Measurements from ENCODE around the gene LRRC9.

Gene LRRC9

DNA sequence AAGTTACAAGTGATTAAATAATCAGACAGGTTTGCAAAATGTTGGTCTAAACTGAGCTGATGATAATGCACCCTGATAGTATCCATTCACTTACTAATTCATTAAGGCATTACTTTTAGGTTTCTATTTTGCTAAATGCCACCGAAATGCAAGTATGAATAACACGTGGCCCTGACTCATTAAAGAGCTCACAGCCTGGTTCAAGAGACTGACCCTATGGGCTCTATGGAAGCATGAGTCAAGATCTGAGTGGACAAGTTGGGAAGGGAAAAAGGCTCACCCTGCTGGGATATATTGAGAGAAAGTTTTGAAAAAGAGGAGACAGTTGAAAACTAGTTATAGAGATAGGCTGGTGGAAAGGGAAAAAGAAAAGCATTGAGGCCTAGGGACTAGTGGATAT lies 14.8 kb upstream of the LRRC9 start:
- Histone ChIP-seq H3K27me3 (ENCODE audit: insufficient read depth, low read length, poor library complexity, severe bottlenecking) (no peaks in the 10 kb centered on the region), H3K4me1 (ENCODE audit: insufficient read depth, low read length, poor library complexity, severe bottlenecking) (no peaks in the 10 kb centered on the region), H3K4me3 (ENCODE audit: low read length, poor library complexity, severe bottlenecking) (no peak overlapping the region), H3K79me2 (ENCODE audit: insufficient read depth, low read length) (no peaks in the 10 kb centered on the region), H3K9me2 (replicated peaks; ENCODE audit: low read depth, low read length) (no peaks in the 10 kb centered on the region), H4K20me1 (ENCODE audit: insufficient read depth, low read length, poor library complexity, severe bottlenecking) (no peaks in the 10 kb centered on the region), H2AFZ (ENCODE audit: low read length) (no peak overlapping the region; the same call in 1 of the 2 replicates), H3K9me3 (ENCODE audit: insufficient read depth, low read depth, low read length) (no peaks in the 10 kb centered on the region), H3K4me2 (ENCODE audit: low read depth, low read length, poor library complexity, severe bottlenecking) (no peak overlapping the region), H3K36me3 (ENCODE audit: insufficient read depth, low read length) (no peaks in the 10 kb centered on the region), H3F3A (ENCODE audit: low read depth) (no peaks in the 10 kb centered on the region), H3K9ac (ENCODE audit: low read depth, low read length, poor library complexity, severe bottlenecking) (no peak overlapping the region)
- TF ChIP-seq EZH2phosphoT487 (IDR thresholded peaks at IDR 0.05; ENCODE audit: borderline replicate concordance): no peak
- TF ChIP-seq, protein P1, sequence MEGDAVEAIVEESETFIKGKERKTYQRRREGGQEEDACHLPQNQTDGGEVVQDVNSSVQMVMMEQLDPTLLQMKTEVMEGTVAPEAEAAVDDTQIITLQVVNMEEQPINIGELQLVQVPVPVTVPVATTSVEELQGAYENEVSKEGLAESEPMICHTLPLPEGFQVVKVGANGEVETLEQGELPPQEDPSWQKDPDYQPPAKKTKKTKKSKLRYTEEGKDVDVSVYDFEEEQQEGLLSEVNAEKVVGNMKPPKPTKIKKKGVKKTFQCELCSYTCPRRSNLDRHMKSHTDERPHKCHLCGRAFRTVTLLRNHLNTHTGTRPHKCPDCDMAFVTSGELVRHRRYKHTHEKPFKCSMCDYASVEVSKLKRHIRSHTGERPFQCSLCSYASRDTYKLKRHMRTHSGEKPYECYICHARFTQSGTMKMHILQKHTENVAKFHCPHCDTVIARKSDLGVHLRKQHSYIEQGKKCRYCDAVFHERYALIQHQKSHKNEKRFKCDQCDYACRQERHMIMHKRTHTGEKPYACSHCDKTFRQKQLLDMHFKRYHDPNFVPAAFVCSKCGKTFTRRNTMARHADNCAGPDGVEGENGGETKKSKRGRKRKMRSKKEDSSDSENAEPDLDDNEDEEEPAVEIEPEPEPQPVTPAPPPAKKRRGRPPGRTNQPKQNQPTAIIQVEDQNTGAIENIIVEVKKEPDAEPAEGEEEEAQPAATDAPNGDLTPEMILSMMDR (conservative IDR thresholded peaks at IDR 0.05; ENCODE audit: low read length): no peak

DNA sequence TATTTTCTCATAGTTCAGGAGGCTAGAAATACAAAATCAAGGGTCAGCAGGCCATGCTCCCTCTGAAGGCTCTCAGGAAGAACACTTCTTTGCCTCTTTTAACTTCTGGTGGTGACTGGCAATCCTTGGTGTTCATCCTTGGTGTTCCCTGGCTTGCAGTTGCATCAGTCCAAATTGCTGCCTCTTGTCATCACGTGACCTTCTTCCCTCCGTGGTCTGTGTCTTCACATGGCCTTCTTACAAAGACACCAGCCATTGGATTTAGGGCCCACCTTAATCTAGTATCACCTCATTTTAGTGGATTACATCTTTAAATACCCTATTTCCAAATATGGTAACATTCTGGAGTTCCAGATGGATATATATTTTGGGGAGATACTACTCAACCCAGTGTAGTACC lies 7.5 kb upstream of the LRRC9 start:
- Histone ChIP-seq H3K27me3 (ENCODE audit: insufficient read depth, low read length, poor library complexity, severe bottlenecking) (no peaks in the 10 kb centered on the region), H3K79me2 (ENCODE audit: insufficient read depth, low read length) (no peaks in the 10 kb centered on the region)
- TF ChIP-seq EZH2phosphoT487 (IDR thresholded peaks at IDR 0.05; ENCODE audit: borderline replicate concordance): no peak

DNA sequence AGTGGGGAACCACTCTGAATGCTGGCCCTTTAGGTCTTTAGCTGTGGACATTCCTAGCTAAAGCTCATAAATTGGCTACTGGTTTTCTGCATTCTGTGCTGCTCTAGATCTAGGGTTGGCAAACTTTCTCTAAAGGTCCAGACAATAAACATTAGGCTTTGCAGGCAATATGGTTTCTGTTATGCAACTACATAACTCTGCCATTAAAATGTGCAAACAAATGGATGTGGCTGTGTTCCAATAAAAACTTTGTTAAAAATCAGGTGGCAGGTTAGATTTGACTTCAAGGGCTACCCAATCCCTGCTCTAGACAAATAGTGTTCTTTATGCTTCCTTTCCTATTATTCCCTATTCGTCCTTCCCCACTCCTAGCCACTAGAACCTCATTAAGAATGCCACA lies 6.8 kb upstream of the LRRC9 start:
- Histone ChIP-seq H3K79me2 (ENCODE audit: insufficient read depth, low read length) (no peaks in the 10 kb centered on the region), H4K20me1 (ENCODE audit: insufficient read depth, low read length, poor library complexity, severe bottlenecking) (no peaks in the 10 kb centered on the region), H3K4me3 (ENCODE audit: low read length, poor library complexity, severe bottlenecking) (no peak overlapping the region), H3K9me2 (replicated peaks; ENCODE audit: low read depth, low read length) (no peaks in the 10 kb centered on the region), H3K9ac (ENCODE audit: low read depth, low read length, poor library complexity, severe bottlenecking) (no peak overlapping the region), H3K36me3 (ENCODE audit: insufficient read depth, low read length) (no peaks in the 10 kb centered on the region), H3K9me3 (ENCODE audit: insufficient read depth, low read depth, low read length) (no peaks in the 10 kb centered on the region), H2AFZ (ENCODE audit: low read length) (no peak overlapping the region), H3K27me3 (ENCODE audit: insufficient read depth, low read length, poor library complexity, severe bottlenecking) (no peaks in the 10 kb centered on the region), H3K4me1 (ENCODE audit: insufficient read depth, low read length, poor library complexity, severe bottlenecking) (no peaks in the 10 kb centered on the region), H3F3A (ENCODE audit: low read depth) (no peaks in the 10 kb centered on the region), H3K4me2 (ENCODE audit: low read depth, low read length, poor library complexity, severe bottlenecking) (no peak overlapping the region)
- TF ChIP-seq, protein P1 (conservative IDR thresholded peaks at IDR 0.05; ENCODE audit: low read length): no peak
- TF ChIP-seq EZH2phosphoT487 (IDR thresholded peaks at IDR 0.05; ENCODE audit: borderline replicate concordance): no peak

More for the DNA sequence above, 7.5 kb upstream of the LRRC9 start:
- Histone ChIP-seq H3K9me2 (replicated peaks; ENCODE audit: low read depth, low read length) (no peaks in the 10 kb centered on the region), H2AFZ (ENCODE audit: low read length) (no peak overlapping the region), H3F3A (ENCODE audit: low read depth) (no peaks in the 10 kb centered on the region), H4K20me1 (ENCODE audit: insufficient read depth, low read length, poor library complexity, severe bottlenecking) (no peaks in the 10 kb centered on the region), H3K9ac (ENCODE audit: low read depth, low read length, poor library complexity, severe bottlenecking) (no peak overlapping the region), H3K4me2 (ENCODE audit: low read depth, low read length, poor library complexity, severe bottlenecking) (no peak overlapping the region), H3K36me3 (ENCODE audit: insufficient read depth, low read length) (no peaks in the 10 kb centered on the region), H3K4me1 (ENCODE audit: insufficient read depth, low read length, poor library complexity, severe bottlenecking) (no peaks in the 10 kb centered on the region), H3K9me3 (ENCODE audit: insufficient read depth, low read depth, low read length) (no peaks in the 10 kb centered on the region), H3K4me3 (ENCODE audit: low read length, poor library complexity, severe bottlenecking) (no peak overlapping the region)

GRCh38 chr14:59918824-59919569 lies 947 bp upstream of the LRRC9 start:
- no peak overlapping the region for H3K9ac ChIP-seq (ENCODE audit: low read depth, low read length, poor library complexity, severe bottlenecking)

More at GRCh38 chr14:59918824-59919569, 947 bp upstream of the LRRC9 start:
- H4K20me1 ChIP-seq (ENCODE audit: insufficient read depth, low read length, poor library complexity, severe bottlenecking): no peaks in the 10 kb centered on the region
- TF ChIP-seq EZH2phosphoT487 (IDR thresholded peaks at IDR 0.05; ENCODE audit: borderline replicate concordance): no peak
- TF ChIP-seq, protein P1 (conservative IDR thresholded peaks at IDR 0.05; ENCODE audit: low read length): peak; percentile 58
- H3K9me3 ChIP-seq (ENCODE audit: insufficient read depth, low read depth, low read length): no peaks in the 10 kb centered on the region
- H3K4me2 ChIP-seq (ENCODE audit: low read depth, low read length, poor library complexity, severe bottlenecking): no peak overlapping the region
- no peaks in the 10 kb centered on the region for H3K4me1 ChIP-seq (ENCODE audit: insufficient read depth, low read length, poor library complexity, severe bottlenecking)
- no peak overlapping the region for H3K4me3 ChIP-seq (ENCODE audit: low read length, poor library complexity, severe bottlenecking)
- H3K27me3 ChIP-seq (ENCODE audit: insufficient read depth, low read length, poor library complexity, severe bottlenecking): no peaks in the 10 kb centered on the region
- H3K36me3 ChIP-seq (ENCODE audit: insufficient read depth, low read length): no peaks in the 10 kb centered on the region
- H2AFZ ChIP-seq (ENCODE audit: low read length): no peak overlapping the region
- no peaks in the 10 kb centered on the region for H3K79me2 ChIP-seq (ENCODE audit: insufficient read depth, low read length)
- H3K9me2 ChIP-seq (replicated peaks; ENCODE audit: low read depth, low read length): no peaks in the 10 kb centered on the region
- H3F3A ChIP-seq (ENCODE audit: low read depth): no peaks in the 10 kb centered on the region
